Measurements from ENCODE around the gene SLC4A8. TPM values are rescaled to one million over a fixed set of nuclear protein-coding genes. Genes with fewer than 3 reads are reported as not detected.

The SLC4A8 gene
- 0.43 and 0.48 TPM in 2 replicates for total RNA-seq

GRCh38 chr12:51424662-51425539, at the start of gene SLC4A8:
TSS of gene SLC4A8 (plus strand) at chr12:51424831. CDS start at chr12:51424988, 157 bp downstream.

GRCh38 chr12:51391283-51392123, 33.1 kb upstream of the SLC4A8 start, which contains the start of gene GALNT6:
TSS of gene GALNT6 (minus strand) at chr12:51391406. CDS start at chr12:51379781, 11,625 bp downstream.

Other genes starting within 250 kb of the SLC4A8 start
- 0.64 and 0.96 TPM in 2 replicates for gene POU6F1, start 206.8 kb upstream of the SLC4A8 start, total RNA-seq
- 75.7 and 88.0 TPM in 2 replicates for gene DAZAP2, start 186.0 kb upstream of the SLC4A8 start, total RNA-seq
- 11.7 and 16.9 TPM in 2 replicates for gene SMAGP, start 154.4 kb upstream of the SLC4A8 start, total RNA-seq
- gene BIN2, start 100.7 kb upstream of the SLC4A8 start, total RNA-seq: not detected in 2 replicates
- gene CELA1, start 78.2 kb upstream of the SLC4A8 start, total RNA-seq: not detected in 2 replicates
- gene GALNT6, start 33.4 kb upstream of the SLC4A8 start, total RNA-seq: 23.7 and 61.9 TPM in 2 replicates
- 0.48 and 0.64 TPM in 2 replicates for gene SCN8A, start 166.4 kb downstream of the SLC4A8 start, total RNA-seq

All from tracheal epithelial cell (primary cell).